Measurements from ENCODE around the gene SLC6A12.

GRCh38 chr12:208813-209212 lies 5.1 kb downstream of the SLC6A12 start:
- TF ChIP-seq, protein P1, sequence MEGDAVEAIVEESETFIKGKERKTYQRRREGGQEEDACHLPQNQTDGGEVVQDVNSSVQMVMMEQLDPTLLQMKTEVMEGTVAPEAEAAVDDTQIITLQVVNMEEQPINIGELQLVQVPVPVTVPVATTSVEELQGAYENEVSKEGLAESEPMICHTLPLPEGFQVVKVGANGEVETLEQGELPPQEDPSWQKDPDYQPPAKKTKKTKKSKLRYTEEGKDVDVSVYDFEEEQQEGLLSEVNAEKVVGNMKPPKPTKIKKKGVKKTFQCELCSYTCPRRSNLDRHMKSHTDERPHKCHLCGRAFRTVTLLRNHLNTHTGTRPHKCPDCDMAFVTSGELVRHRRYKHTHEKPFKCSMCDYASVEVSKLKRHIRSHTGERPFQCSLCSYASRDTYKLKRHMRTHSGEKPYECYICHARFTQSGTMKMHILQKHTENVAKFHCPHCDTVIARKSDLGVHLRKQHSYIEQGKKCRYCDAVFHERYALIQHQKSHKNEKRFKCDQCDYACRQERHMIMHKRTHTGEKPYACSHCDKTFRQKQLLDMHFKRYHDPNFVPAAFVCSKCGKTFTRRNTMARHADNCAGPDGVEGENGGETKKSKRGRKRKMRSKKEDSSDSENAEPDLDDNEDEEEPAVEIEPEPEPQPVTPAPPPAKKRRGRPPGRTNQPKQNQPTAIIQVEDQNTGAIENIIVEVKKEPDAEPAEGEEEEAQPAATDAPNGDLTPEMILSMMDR (IDR thresholded peaks at IDR 0.05; ENCODE audit: insufficient read depth, low read length), result no peak
- no peak for TF ChIP-seq POLR2AphosphoS5 (IDR thresholded peaks at IDR 0.05; ENCODE audit: low read depth)

All from HL-60 (cell line).